ENCODE measurements around the gene HMGN1. TPM values are rescaled to one million over a fixed set of nuclear protein-coding genes. Genes with fewer than 3 reads are reported as not detected.

The HMGN1 gene
- total RNA-seq, 1 experiment from 2014 or later = 469 TPM

- TF ChIP-seq TCF7 (CRISPR knock-in tag; IDR thresholded peaks at IDR 0.05; ENCODE audit: low read depth) (no peak), ZNF138 (CRISPR knock-in tag; conservative IDR thresholded peaks at IDR 0.05) (no peak), IRF2 (CRISPR knock-in tag; IDR thresholded peaks at IDR 0.05; ENCODE audit: borderline replicate concordance, low read depth) (no peak), ATF3 (CRISPR knock-in tag; conservative IDR thresholded peaks at IDR 0.05) (no peak), GTF2I (CRISPR knock-in tag; conservative IDR thresholded peaks at IDR 0.05) (no peak), OVOL2 (CRISPR knock-in tag; IDR thresholded peaks at IDR 0.05; ENCODE audit: borderline replicate concordance) (no peak; the same call in 1 of the 2 replicates), ZNF396 (CRISPR knock-in tag; IDR thresholded peaks at IDR 0.05; ENCODE audit: borderline replicate concordance) (no peak), ZSCAN18 (CRISPR knock-in tag; IDR thresholded peaks at IDR 0.05) (no peak), NFATC4 (CRISPR knock-in tag; IDR thresholded peaks at IDR 0.05) (no peak; the same call in 1 of the 2 replicates), EMX1 (CRISPR knock-in tag; IDR thresholded peaks at IDR 0.05) (no peak), ZNF281 (CRISPR knock-in tag; IDR thresholded peaks at IDR 0.05) (no peak), MAX (CRISPR knock-in tag; IDR thresholded peaks at IDR 0.05) (peak; percentile 18; the same call in 1 of the 2 replicates), NR2C2 (CRISPR knock-in tag; IDR thresholded peaks at IDR 0.05) (no peak), NR3C1 (CRISPR knock-in tag; conservative IDR thresholded peaks at IDR 0.05; ENCODE audit: low read depth) (no peak), ZBTB43 (CRISPR knock-in tag; IDR thresholded peaks at IDR 0.05) (no peak), TEAD1 (CRISPR knock-in tag; IDR thresholded peaks at IDR 0.05) (no peak), USF2 (CRISPR knock-in tag; IDR thresholded peaks at IDR 0.05) (peak; percentile 22; the same call in 1 of the 2 replicates), ERG (CRISPR knock-in tag; IDR thresholded peaks at IDR 0.05) (no peak; the same call in 1 of the 2 replicates), CBFB (CRISPR knock-in tag; IDR thresholded peaks at IDR 0.05; ENCODE audit: low read depth) (peak; percentile 57; the same call in 1 of the 2 replicates), FOXJ3 (CRISPR knock-in tag; IDR thresholded peaks at IDR 0.05; ENCODE audit: borderline replicate concordance) (no peak), GRHL2 (CRISPR knock-in tag; IDR thresholded peaks at IDR 0.05; ENCODE audit: insufficient replicate concordance, severe bottlenecking) (no peak), ESRRA (CRISPR knock-in tag; IDR thresholded peaks at IDR 0.05; ENCODE audit: borderline replicate concordance) (no peak), NFE2L1 (CRISPR knock-in tag; IDR thresholded peaks at IDR 0.05) (no peak)
- TF ChIP-seq, protein P1, sequence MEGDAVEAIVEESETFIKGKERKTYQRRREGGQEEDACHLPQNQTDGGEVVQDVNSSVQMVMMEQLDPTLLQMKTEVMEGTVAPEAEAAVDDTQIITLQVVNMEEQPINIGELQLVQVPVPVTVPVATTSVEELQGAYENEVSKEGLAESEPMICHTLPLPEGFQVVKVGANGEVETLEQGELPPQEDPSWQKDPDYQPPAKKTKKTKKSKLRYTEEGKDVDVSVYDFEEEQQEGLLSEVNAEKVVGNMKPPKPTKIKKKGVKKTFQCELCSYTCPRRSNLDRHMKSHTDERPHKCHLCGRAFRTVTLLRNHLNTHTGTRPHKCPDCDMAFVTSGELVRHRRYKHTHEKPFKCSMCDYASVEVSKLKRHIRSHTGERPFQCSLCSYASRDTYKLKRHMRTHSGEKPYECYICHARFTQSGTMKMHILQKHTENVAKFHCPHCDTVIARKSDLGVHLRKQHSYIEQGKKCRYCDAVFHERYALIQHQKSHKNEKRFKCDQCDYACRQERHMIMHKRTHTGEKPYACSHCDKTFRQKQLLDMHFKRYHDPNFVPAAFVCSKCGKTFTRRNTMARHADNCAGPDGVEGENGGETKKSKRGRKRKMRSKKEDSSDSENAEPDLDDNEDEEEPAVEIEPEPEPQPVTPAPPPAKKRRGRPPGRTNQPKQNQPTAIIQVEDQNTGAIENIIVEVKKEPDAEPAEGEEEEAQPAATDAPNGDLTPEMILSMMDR (IDR thresholded peaks at IDR 0.05) = no peak
- TF ChIP-seq, protein P2, sequence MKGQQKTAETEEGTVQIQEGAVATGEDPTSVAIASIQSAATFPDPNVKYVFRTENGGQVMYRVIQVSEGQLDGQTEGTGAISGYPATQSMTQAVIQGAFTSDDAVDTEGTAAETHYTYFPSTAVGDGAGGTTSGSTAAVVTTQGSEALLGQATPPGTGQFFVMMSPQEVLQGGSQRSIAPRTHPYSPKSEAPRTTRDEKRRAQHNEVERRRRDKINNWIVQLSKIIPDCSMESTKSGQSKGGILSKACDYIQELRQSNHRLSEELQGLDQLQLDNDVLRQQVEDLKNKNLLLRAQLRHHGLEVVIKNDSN (CRISPR knock-in tag; IDR thresholded peaks at IDR 0.05) = no peak
- TF ChIP-seq, protein P3, sequence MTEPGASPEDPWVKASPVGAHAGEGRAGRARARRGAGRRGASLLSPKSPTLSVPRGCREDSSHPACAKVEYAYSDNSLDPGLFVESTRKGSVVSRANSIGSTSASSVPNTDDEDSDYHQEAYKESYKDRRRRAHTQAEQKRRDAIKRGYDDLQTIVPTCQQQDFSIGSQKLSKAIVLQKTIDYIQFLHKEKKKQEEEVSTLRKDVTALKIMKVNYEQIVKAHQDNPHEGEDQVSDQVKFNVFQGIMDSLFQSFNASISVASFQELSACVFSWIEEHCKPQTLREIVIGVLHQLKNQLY (CRISPR knock-in tag; IDR thresholded peaks at IDR 0.05) = no peak
Measured at GRCh38 chr21:39348355-39349210, at the start of gene HMGN1 (continued).
